HepG2 (cell line): ENCODE results near the gene POU6F1. TPM values are rescaled to one million over a fixed set of nuclear protein-coding genes. Genes with fewer than 3 reads are reported as not detected.

Source experiments
- ATAC-seq: fragments of 200-7000 bp; cut with Tn5 transposase; 3 replicates; pipeline ENCODE4 v1.9.1; 2020; ENCODE audit warnings: mild to moderate bottlenecking, moderate library complexity
- BruUV-seq: library from RNA; stranded (reverse); fragments of 400-500 nt; replicated peaks from 2 replicates; lab custom pipeline; 2021; lab: Mats Ljungman, UMichigan
- CTCF ChIA-PET: fragments of 300-600 bp; formaldehyde crosslinking; extraction: SDS; loops from one replicate; lab custom pipeline; 2021; ENCODE audit warnings: low total read pairs, inconsistent platforms, low intra/inter-chr PET ratio; lab: Yijun Ruan, JAX
- POLR2A ChIA-PET: fragments of 350-600 bp; sonication (Branson Sonifier 250); formaldehyde crosslinking; loops from one replicate; lab custom pipeline; 2020; ENCODE audit warnings: antibody characterized with exemption, inconsistent platforms; lab: Yijun Ruan, JAX
- DNase-seq: peaks from one replicate; pipeline ENCODE4 v3.0.0-alpha.2; 2015; ENCODE audit warnings: low spot score
- FAIRE-seq: peaks from 3 replicates; lab custom pipeline; 2011; peaks lifted over from hg19 to GRCh38; lab: Jason Lieb, UNC
- H2AFZ ChIP-seq: one replicate; pipeline ENCODE4 v1.6.1; 2011; ENCODE audit warnings: low read length, inconsistent platforms
- H3K27ac ChIP-seq: fragments of 300-600 bp; 3 replicates; pipeline ENCODE4 v1.8.0; 2011; ENCODE audit warnings: mixed run types, mild to moderate bottlenecking, mixed read lengths, low read length, inconsistent platforms; ENCODE audit not compliant: insufficient read depth; ENCODE audit errors: extremely low read length
- H3K27me3 ChIP-seq, 2 experiments: fragments of 200-600 bp in 1 of 2; 2 replicates in 1 of 2; 3 replicates in 1 of 2; pipeline versions ENCODE4 v1.6.0 to v1.8.0; 2011; ENCODE audit warnings: low read length in 2 of 2, mild to moderate bottlenecking in 2 of 2, moderate library complexity in 2 of 2, inconsistent platforms in 1 of 2; ENCODE audit not compliant: insufficient read depth in 2 of 2, control insufficient read depth in 1 of 2
- H3K36me3 ChIP-seq, 2 experiments: fragments of 200-600 bp in 1 of 2; replicated peaks in 1 of 2; 2 replicates in 1 of 2; 3 replicates in 1 of 2; pipeline versions ENCODE4 v1.5.1 to v1.8.0; 2011; ENCODE audit warnings: low read length in 2 of 2, inconsistent platforms in 1 of 2; ENCODE audit not compliant: insufficient read depth in 2 of 2, control insufficient read depth in 1 of 2
- H3K4me1 ChIP-seq: 2 replicates; pipeline ENCODE4 v1.5.1; 2012; ENCODE audit warnings: low read length, inconsistent platforms; ENCODE audit not compliant: insufficient read depth
- H3K4me2 ChIP-seq: 2 replicates; pipeline ENCODE4 v1.6.0; 2011; ENCODE audit warnings: low read depth, low read length, inconsistent platforms
- H3K4me3 ChIP-seq, 3 experiments: fragments of 200-600 bp in 1 of 3; sonication (generic), shearing (Covaris generic) in 1 of 3; replicated peaks in 1 of 3; 2 replicates each; pipeline ENCODE4 v1.5.1; 2011 to 2016; ENCODE audit warnings: low read length in 3 of 3, inconsistent platforms in 2 of 3, low read depth in 2 of 3, mild to moderate bottlenecking in 2 of 3, control low read depth in 1 of 3, mixed read lengths in 1 of 3; ENCODE audit not compliant: insufficient read depth in 1 of 3
- H3K79me2 ChIP-seq: one replicate; pipeline ENCODE4 v1.6.1; 2011; ENCODE audit warnings: low read length, inconsistent platforms; ENCODE audit not compliant: insufficient read depth
- H3K9ac ChIP-seq: 2 replicates; pipeline ENCODE4 v1.6.0; 2011; ENCODE audit warnings: mild to moderate bottlenecking, low read depth, low read length, inconsistent platforms; ENCODE audit not compliant: insufficient read depth
- H3K9me3 ChIP-seq: 2 replicates; pipeline ENCODE4 v1.5.1; 2012; ENCODE audit warnings: mild to moderate bottlenecking, low read length
- H4K20me1 ChIP-seq: 2 replicates; pipeline ENCODE4 v1.6.0; 2011; ENCODE audit warnings: inconsistent platforms, mild to moderate bottlenecking, low read length, moderate library complexity; ENCODE audit not compliant: insufficient read depth
- FLYWCH1 ChIP-seq: sonication (generic); formaldehyde crosslinking; IDR thresholded peaks from 2 replicates; pipeline ENCODE4 v1.8.1; 2023; ENCODE audit warnings: mild to moderate bottlenecking, missing genetic modification reagents
- GATAD2A ChIP-seq: IDR thresholded peaks from 2 replicates; pipeline ENCODE4 v1.6.1; 2016
- HDAC2 ChIP-seq: sonication (generic); formaldehyde crosslinking; IDR thresholded peaks from 2 replicates; pipeline ENCODE4 v1.4.0; 2020; ENCODE audit warnings: missing genetic modification reagents
- NFE2L2 ChIP-seq: fragments of 150-350 bp; IDR thresholded peaks from 2 replicates; pipeline ENCODE4 v1.6.1; 2014; ENCODE audit warnings: low read length
- PHB2 ChIP-seq: fragments of 450-650 bp; IDR thresholded peaks from 2 replicates; pipeline ENCODE4 v1.6.1; 2018; ENCODE audit not compliant: partially characterized antibody
- RBAK ChIP-seq: sonication (generic); formaldehyde crosslinking; IDR thresholded peaks from 2 replicates; pipeline ENCODE4 v1.5.1; 2020; ENCODE audit warnings: mild to moderate bottlenecking, missing genetic modification reagents
- RFX5 ChIP-seq: IDR thresholded peaks from 2 replicates; pipeline ENCODE4 v1.6.1; 2011; ENCODE audit warnings: low read depth, low read length, improper control_type of control experiment
- RFXAP ChIP-seq: sonication (generic); formaldehyde crosslinking; IDR thresholded peaks from 2 replicates; pipeline ENCODE4 v1.4.0; 2020; ENCODE audit warnings: missing genetic modification reagents, borderline replicate concordance
- SMAD9 ChIP-seq: sonication (generic); formaldehyde crosslinking; IDR thresholded peaks from 2 replicates; pipeline ENCODE4 v1.5.1; 2020; ENCODE audit warnings: mild to moderate bottlenecking, missing genetic modification reagents
- THYN1 ChIP-seq: sonication (generic); formaldehyde crosslinking; IDR thresholded peaks from 2 replicates; pipeline ENCODE4 v1.8.1; 2023; ENCODE audit warnings: low read depth, mild to moderate bottlenecking, moderate library complexity, missing genetic modification reagents, borderline replicate concordance
- TRIM24 ChIP-seq: sonication (generic); formaldehyde crosslinking; IDR thresholded peaks from 2 replicates; pipeline ENCODE4 v1.8.0; 2022; ENCODE audit warnings: mild to moderate bottlenecking, missing genetic modification reagents
- ZBTB3 ChIP-seq: sonication (generic); formaldehyde crosslinking; IDR thresholded peaks from 2 replicates; pipeline ENCODE4 v1.4.0; 2020; ENCODE audit warnings: low read depth, mild to moderate bottlenecking, moderate library complexity, missing genetic modification reagents, borderline replicate concordance
- ZMAT5 ChIP-seq: sonication (generic); formaldehyde crosslinking; IDR thresholded peaks from 2 replicates; pipeline ENCODE4 v1.5.0; 2020; ENCODE audit warnings: mild to moderate bottlenecking, low read depth, missing genetic modification reagents, borderline replicate concordance
- ZNF513 ChIP-seq: sonication (generic); formaldehyde crosslinking; conservative IDR thresholded peaks from 2 replicates; pipeline ENCODE4 v1.5.0; 2020; ENCODE audit warnings: missing genetic modification reagents
- ZNF577 ChIP-seq: sonication (generic); formaldehyde crosslinking; IDR thresholded peaks from 2 replicates; pipeline ENCODE4 v1.4.0; 2020; ENCODE audit warnings: mild to moderate bottlenecking, low read depth, missing genetic modification reagents, borderline replicate concordance
- ZNF605 ChIP-seq: sonication (generic); formaldehyde crosslinking; IDR thresholded peaks from 2 replicates; pipeline ENCODE4 v1.8.0; 2022; ENCODE audit warnings: mild to moderate bottlenecking, missing genetic modification reagents
- ZNF772 ChIP-seq: sonication (generic); formaldehyde crosslinking; IDR thresholded peaks from 2 replicates; pipeline ENCODE4 v1.5.0; 2020; ENCODE audit warnings: mild to moderate bottlenecking, missing genetic modification reagents
- WGBS: methylation state at CpG from one replicate; pipeline ENCODE4 v1.1.6; 2017; ENCODE audit warnings: low lambda C conversion rate; 5-methylcytosine and 5-hydroxymethylcytosine counted together
- in situ Hi-C: cut with HindIII; loops from 2 replicates; pipeline ENCODE4 v1.10.0; 2017; ENCODE audit warnings: low pct_unique_long_range_greater_than_20kb; ENCODE audit not compliant: extremely low pct_ligation_motif_present
- intact Hi-C: fragments of 100-400 bp; cut with micrococcal nuclease; formaldehyde crosslinking; loops from one replicate; pipeline ENCODE4 v1.10.0; 2022; ENCODE audit not compliant: unreplicated experiment
- polyA plus RNA-seq, 8 experiments: library from polyadenylated mRNA; depleted of rRNA in 3 of 8; stranded (reverse) in 7 of 8; unstranded in 1 of 8; fragments of >200 nt; fragmentation: Illumina TruSeq in 4 of 8; extraction: Trizol in 4 of 8; gene quantifications; 2 replicates each; pipeline versions ENCODE4 v1.2.1 to v1.2.3, GENCODE V29; 2011 to 2016; ENCODE audit warnings: low read depth in 4 of 8, missing spikeins in 1 of 8, mixed read lengths in 1 of 8; ENCODE audit not compliant: insufficient read depth in 1 of 8
- total RNA-seq, 5 experiments: library from RNA; depleted of rRNA; stranded (reverse); fragments of >200 nt; fragmentation: Illumina TruSeq; extraction: Trizol; gene quantifications; 2 replicates each; pipeline ENCODE4 v1.2.3, GENCODE V29; 2016; ENCODE audit warnings: low read depth in 1 of 5
- TF ChIP-seq, protein P1 (sequence below): sonication (generic); formaldehyde crosslinking; IDR thresholded peaks from 2 replicates; pipeline ENCODE4 v1.5.0; 2020; ENCODE audit warnings: mild to moderate bottlenecking, missing genetic modification reagents
- TF ChIP-seq, protein P2 (sequence below): sonication (generic); formaldehyde crosslinking; IDR thresholded peaks from 2 replicates; pipeline ENCODE4 v1.8.0; 2022; ENCODE audit warnings: missing genetic modification reagents, mild to moderate bottlenecking, borderline replicate concordance

The POU6F1 gene
- total and polyA plus RNA-seq, 2 of the 13 experiments (the other 11 are each of a cell fraction or from before 2014, with no cell fraction given) = 0.48 to 0.51 TPM

DNA sequence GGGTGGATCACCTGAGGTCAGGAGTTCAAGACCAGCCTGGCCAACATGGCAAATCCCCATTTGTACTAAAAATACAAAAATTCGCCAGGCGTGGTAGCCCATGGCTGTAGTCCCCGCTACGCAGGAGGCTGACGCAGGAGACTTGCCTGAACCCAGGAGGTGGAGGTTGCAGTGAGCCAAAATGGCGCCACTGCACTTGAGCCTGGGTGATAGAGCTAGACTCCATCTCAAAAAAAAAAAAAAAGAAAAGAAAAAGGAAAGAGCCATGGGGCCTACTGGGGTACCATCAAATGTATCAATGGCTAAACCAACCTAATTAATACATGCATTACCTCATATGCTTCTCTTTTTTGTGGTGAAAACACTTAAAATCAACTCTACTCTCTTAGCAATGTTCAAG is 55.6 kb downstream of the POU6F1 start (continued):
- no peak for TF ChIP-seq RBAK
- TF ChIP-seq RFX5 = no peak
- no peak for TF ChIP-seq THYN1 (CRISPR knock-in tag)
- TF ChIP-seq ZMAT5 (CRISPR knock-in tag) = no peak
- TF ChIP-seq, protein P1, sequence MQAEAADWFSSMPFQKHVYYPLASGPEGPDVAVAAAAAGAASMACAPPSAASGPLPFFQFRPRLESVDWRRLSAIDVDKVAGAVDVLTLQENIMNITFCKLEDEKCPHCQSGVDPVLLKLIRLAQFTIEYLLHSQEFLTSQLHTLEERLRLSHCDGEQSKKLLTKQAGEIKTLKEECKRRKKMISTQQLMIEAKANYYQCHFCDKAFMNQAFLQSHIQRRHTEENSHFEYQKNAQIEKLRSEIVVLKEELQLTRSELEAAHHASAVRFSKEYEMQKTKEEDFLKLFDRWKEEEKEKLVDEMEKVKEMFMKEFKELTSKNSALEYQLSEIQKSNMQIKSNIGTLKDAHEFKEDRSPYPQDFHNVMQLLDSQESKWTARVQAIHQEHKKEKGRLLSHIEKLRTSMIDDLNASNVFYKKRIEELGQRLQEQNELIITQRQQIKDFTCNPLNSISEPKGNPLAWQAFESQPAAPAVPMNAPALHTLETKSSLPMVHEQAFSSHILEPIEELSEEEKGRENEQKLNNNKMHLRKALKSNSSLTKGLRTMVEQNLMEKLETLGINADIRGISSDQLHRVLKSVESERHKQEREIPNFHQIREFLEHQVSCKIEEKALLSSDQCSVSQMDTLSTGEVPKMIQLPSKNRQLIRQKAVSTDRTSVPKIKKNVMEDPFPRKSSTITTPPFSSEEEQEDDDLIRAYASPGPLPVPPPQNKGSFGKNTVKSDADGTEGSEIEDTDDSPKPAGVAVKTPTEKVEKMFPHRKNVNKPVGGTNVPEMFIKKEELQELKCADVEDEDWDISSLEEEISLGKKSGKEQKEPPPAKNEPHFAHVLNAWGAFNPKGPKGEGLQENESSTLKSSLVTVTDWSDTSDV (CRISPR knock-in tag) = no peak
- TF ChIP-seq NFE2L2 = no peak
- TF ChIP-seq SMAD9 (CRISPR knock-in tag) = no peak
- TF ChIP-seq PHB2 = no peak
- TF ChIP-seq ZNF605 (CRISPR knock-in tag) = no peak
- no peak for TF ChIP-seq ZBTB3
- TF ChIP-seq, all 625 proteins: peak for 0

- DNase-seq = peak; percentile 77
- peak; percentile 84 for ATAC-seq
- no peaks in the 10 kb centered on the region; a peak in 1 of 5 replicates for H3K36me3 ChIP-seq
- H3K4me2 ChIP-seq = no peak overlapping the region
- in situ Hi-C loops (no loop called here), intact Hi-C loops (no loop called here)
- H4K20me1 ChIP-seq = no peaks in the 10 kb centered on the region
- BruUV-seq = no TSS peak
- peak; percentile 18 for FAIRE-seq
- H3K9me3 ChIP-seq = no peaks in the 10 kb centered on the region
- no peak overlapping the region for H2AFZ ChIP-seq
- WGBS = 44% methylated on average over 8 of the region's 8 CpGs
- peaks cover 19% of the 10 kb centered on the region for H3K79me2 ChIP-seq
- no peaks in the 10 kb centered on the region for H3K27me3 ChIP-seq
- ChIA-PET POLR2A (interaction anchor here (0.8 to 3.1 kb wide), 4 partner anchors 11 to 78 kb away, joined by 3 to 13 read pairs (median 4); partner anchors contain the start of genes CSRNP2, DAZAP2 and TFCP2), CTCF (no interaction called here)
- no peak overlapping the region for H3K9ac ChIP-seq
- peak overlapping the region; percentile 49 for H3K27ac ChIP-seq
- no peak overlapping the region for H3K4me3 ChIP-seq
- peaks cover 18% of the 10 kb centered on the region for H3K4me1 ChIP-seq
- no peak for TF ChIP-seq HDAC2 (CRISPR knock-in tag)
- TF ChIP-seq ZNF772 (CRISPR knock-in tag) = no peak
- TF ChIP-seq FLYWCH1 = no peak
- no peak for TF ChIP-seq GATAD2A
- TF ChIP-seq ZNF577 (CRISPR knock-in tag) = no peak
- no peak for TF ChIP-seq ZNF513 (CRISPR knock-in tag)
- no peak for TF ChIP-seq RFXAP (CRISPR knock-in tag)
- TF ChIP-seq TRIM24 = no peak
- TF ChIP-seq, protein P2, sequence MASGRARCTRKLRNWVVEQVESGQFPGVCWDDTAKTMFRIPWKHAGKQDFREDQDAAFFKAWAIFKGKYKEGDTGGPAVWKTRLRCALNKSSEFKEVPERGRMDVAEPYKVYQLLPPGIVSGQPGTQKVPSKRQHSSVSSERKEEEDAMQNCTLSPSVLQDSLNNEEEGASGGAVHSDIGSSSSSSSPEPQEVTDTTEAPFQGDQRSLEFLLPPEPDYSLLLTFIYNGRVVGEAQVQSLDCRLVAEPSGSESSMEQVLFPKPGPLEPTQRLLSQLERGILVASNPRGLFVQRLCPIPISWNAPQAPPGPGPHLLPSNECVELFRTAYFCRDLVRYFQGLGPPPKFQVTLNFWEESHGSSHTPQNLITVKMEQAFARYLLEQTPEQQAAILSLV (CRISPR knock-in tag) = no peak
Observed at GRCh38 chr12:51160814-51161459, 56.9 kb downstream of the POU6F1 start.
